OCI-LY7 (cell line): ENCODE results near the gene SLC30A1.

ENCODE experiments used
- EZH2phosphoT487 ChIP-seq: fragments of 200-600 bp; sonication (generic); IDR thresholded peaks from 2 replicates; pipeline ENCODE4 v1.6.1; 2018; ENCODE audit warnings: low read depth, borderline replicate concordance, mild to moderate bottlenecking, mixed run types, antibody characterized with exemption, low read length, moderate library complexity, mixed read lengths
- TF ChIP-seq, protein P1 (sequence below): fragments of 200-600 bp; sonication (generic); conservative IDR thresholded peaks from 2 replicates; pipeline ENCODE4 v1.5.1; 2014; ENCODE audit warnings: mild to moderate bottlenecking, antibody characterized with exemption, low read length, moderate library complexity, mixed read lengths

DNA sequence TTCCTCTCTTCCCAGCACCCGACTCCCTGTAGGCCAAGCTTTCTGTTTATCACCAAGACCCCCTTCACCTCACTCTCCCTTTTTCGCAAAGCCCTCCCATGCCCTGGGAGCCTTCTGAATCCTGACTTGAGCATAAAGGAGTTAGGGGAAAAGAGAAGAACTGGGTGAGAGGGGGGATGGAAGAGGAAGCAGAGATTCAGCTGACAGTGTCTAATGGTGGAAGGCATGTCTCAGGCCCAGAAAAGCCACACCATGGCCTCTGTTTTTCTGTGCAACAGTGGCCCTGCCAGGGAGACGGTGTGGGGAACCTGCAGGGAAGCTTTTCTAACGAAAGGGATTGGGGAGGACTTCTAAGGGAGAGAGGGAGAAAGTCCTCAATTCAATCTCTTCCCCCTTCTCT lies 32.9 kb upstream of the SLC30A1 start:
- TF ChIP-seq, protein P1, sequence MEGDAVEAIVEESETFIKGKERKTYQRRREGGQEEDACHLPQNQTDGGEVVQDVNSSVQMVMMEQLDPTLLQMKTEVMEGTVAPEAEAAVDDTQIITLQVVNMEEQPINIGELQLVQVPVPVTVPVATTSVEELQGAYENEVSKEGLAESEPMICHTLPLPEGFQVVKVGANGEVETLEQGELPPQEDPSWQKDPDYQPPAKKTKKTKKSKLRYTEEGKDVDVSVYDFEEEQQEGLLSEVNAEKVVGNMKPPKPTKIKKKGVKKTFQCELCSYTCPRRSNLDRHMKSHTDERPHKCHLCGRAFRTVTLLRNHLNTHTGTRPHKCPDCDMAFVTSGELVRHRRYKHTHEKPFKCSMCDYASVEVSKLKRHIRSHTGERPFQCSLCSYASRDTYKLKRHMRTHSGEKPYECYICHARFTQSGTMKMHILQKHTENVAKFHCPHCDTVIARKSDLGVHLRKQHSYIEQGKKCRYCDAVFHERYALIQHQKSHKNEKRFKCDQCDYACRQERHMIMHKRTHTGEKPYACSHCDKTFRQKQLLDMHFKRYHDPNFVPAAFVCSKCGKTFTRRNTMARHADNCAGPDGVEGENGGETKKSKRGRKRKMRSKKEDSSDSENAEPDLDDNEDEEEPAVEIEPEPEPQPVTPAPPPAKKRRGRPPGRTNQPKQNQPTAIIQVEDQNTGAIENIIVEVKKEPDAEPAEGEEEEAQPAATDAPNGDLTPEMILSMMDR, result no peak
- TF ChIP-seq EZH2phosphoT487, result no peak
